HepG2 (cell line): ENCODE results near the gene EIF5. TPM values are rescaled to one million over a fixed set of nuclear protein-coding genes. Genes with fewer than 3 reads are reported as not detected.

Experiments
- CREB1 ChIP-seq, 2 experiments: fragments of 450-650 bp in 1 of 2; IDR thresholded peaks; 2 replicates each; pipeline ENCODE4 v1.6.1; 2016 to 2017; ENCODE audit warnings: control low read depth in 1 of 2, mild to moderate bottlenecking in 1 of 2, missing compliant biosample characterization in 1 of 2, missing genetic modification characterization in 1 of 2
- HNF4A ChIP-seq: sonication (generic); formaldehyde crosslinking; IDR thresholded peaks from 2 replicates; pipeline ENCODE4 v1.4.0; 2020; ENCODE audit warnings: missing genetic modification reagents
- KMT2B ChIP-seq: IDR thresholded peaks from 2 replicates; pipeline ENCODE4 v1.6.1; 2016; ENCODE audit warnings: missing genetic modification reagents, missing compliant biosample characterization
- LCORL ChIP-seq, 2 experiments: fragments of 450-650 bp in 1 of 2; sonication (generic) in 1 of 2; formaldehyde crosslinking in 1 of 2; IDR thresholded peaks; 2 replicates each; pipeline versions ENCODE4 v1.5.0 to v1.6.1; 2017 to 2020; ENCODE audit warnings: antibody characterized with exemption in 1 of 2, missing genetic modification reagents in 1 of 2
- MED8 ChIP-seq: sonication (generic); formaldehyde crosslinking; IDR thresholded peaks from 2 replicates; pipeline ENCODE4 v1.8.1; 2023; ENCODE audit warnings: mild to moderate bottlenecking, missing genetic modification reagents; ENCODE audit not compliant: insufficient replicate concordance
- ONECUT2 ChIP-seq: sonication (generic); formaldehyde crosslinking; IDR thresholded peaks from 2 replicates; pipeline ENCODE4 v1.4.0; 2020; ENCODE audit warnings: missing genetic modification reagents
- POLR2A ChIP-seq, 2 experiments: IDR thresholded peaks; 2 replicates each; pipeline ENCODE4 v1.6.1; 2011; ENCODE audit warnings: low read depth in 2 of 2, low read length in 2 of 2, mild to moderate bottlenecking in 1 of 2, moderate library complexity in 1 of 2; ENCODE audit not compliant: insufficient read depth in 1 of 2
- PRDM15 ChIP-seq: sonication (generic); formaldehyde crosslinking; IDR thresholded peaks from 2 replicates; pipeline ENCODE4 v1.4.0; 2020; ENCODE audit warnings: missing genetic modification reagents
- TBX2 ChIP-seq: sonication (generic); formaldehyde crosslinking; IDR thresholded peaks from 2 replicates; pipeline ENCODE4 v1.5.0; 2020; ENCODE audit warnings: missing genetic modification reagents, mild to moderate bottlenecking, borderline replicate concordance
- TCF7 ChIP-seq: sonication (generic); IDR thresholded peaks from 2 replicates; pipeline ENCODE4 v1.6.1; 2016; ENCODE audit warnings: antibody characterized with exemption, low read depth
- TEAD2 ChIP-seq: sonication (generic); formaldehyde crosslinking; IDR thresholded peaks from 2 replicates; pipeline ENCODE4 v1.9.0; 2021; ENCODE audit warnings: missing genetic modification reagents
- XRCC5 ChIP-seq: fragments of 200-400 bp; formaldehyde crosslinking; optimal IDR thresholded peaks from 2 replicates; pipeline ENCODE3; 2017; ENCODE audit warnings: mild to moderate bottlenecking, low read length
- ZFP91 ChIP-seq: sonication (generic); formaldehyde crosslinking; IDR thresholded peaks from 2 replicates; pipeline ENCODE4 v1.9.0; 2022; ENCODE audit warnings: missing genetic modification reagents, mild to moderate bottlenecking, borderline replicate concordance
- ZNF253 ChIP-seq: sonication (generic); formaldehyde crosslinking; IDR thresholded peaks from 2 replicates; pipeline ENCODE4 v1.8.0; 2022; ENCODE audit warnings: mild to moderate bottlenecking, missing genetic modification reagents, borderline replicate concordance
- ZNF263 ChIP-seq: sonication (generic); formaldehyde crosslinking; IDR thresholded peaks from 2 replicates; pipeline ENCODE4 v1.4.0; 2020; ENCODE audit warnings: missing genetic modification reagents
- ZNF276 ChIP-seq: sonication (generic); formaldehyde crosslinking; IDR thresholded peaks from 2 replicates; pipeline ENCODE4 v1.4.0; 2020; ENCODE audit warnings: mild to moderate bottlenecking, low read depth, missing genetic modification reagents
- ZNF615 ChIP-seq: sonication (generic); formaldehyde crosslinking; IDR thresholded peaks from 2 replicates; pipeline ENCODE4 v1.5.0; 2020; ENCODE audit warnings: mild to moderate bottlenecking, missing genetic modification reagents, borderline replicate concordance
- ZNF678 ChIP-seq: sonication (generic); formaldehyde crosslinking; IDR thresholded peaks from 2 replicates; pipeline ENCODE4 v1.4.0; 2020; ENCODE audit warnings: mild to moderate bottlenecking, missing genetic modification reagents
- ZNF879 ChIP-seq: sonication (generic); formaldehyde crosslinking; IDR thresholded peaks from 2 replicates; pipeline ENCODE4 v1.8.1; 2023; ENCODE audit warnings: missing genetic modification reagents
- ZNF891 ChIP-seq: sonication (generic); formaldehyde crosslinking; IDR thresholded peaks from 2 replicates; pipeline ENCODE4 v1.5.0; 2020; ENCODE audit warnings: mild to moderate bottlenecking, missing genetic modification reagents
- polyA plus RNA-seq, 8 experiments: library from polyadenylated mRNA; depleted of rRNA in 3 of 8; stranded (reverse) in 7 of 8; unstranded in 1 of 8; fragments of >200 nt; fragmentation: Illumina TruSeq in 4 of 8; extraction: Trizol in 4 of 8; gene quantifications; 2 replicates each; pipeline versions ENCODE4 v1.2.1 to v1.2.3, GENCODE V29; 2011 to 2016; ENCODE audit warnings: low read depth in 4 of 8, missing spikeins in 1 of 8, mixed read lengths in 1 of 8; ENCODE audit not compliant: insufficient read depth in 1 of 8
- total RNA-seq, 5 experiments: library from RNA; depleted of rRNA; stranded (reverse); fragments of >200 nt; fragmentation: Illumina TruSeq; extraction: Trizol; gene quantifications; 2 replicates each; pipeline ENCODE4 v1.2.3, GENCODE V29; 2016; ENCODE audit warnings: low read depth in 1 of 5
- TF ChIP-seq, protein P1 (sequence below): sonication (generic); formaldehyde crosslinking; IDR thresholded peaks from 2 replicates; pipeline ENCODE4 v1.9.0; 2022; ENCODE audit warnings: low read depth, missing genetic modification reagents

EIF5 gene
- total and polyA plus RNA-seq, 2 of the 13 experiments (the other 11 are each of a cell fraction or from before 2014, with no cell fraction given): 189 to 281 TPM

- TF ChIP-seq TCF7: no peak
- no peak for TF ChIP-seq ONECUT2 (CRISPR knock-in tag)
- peak; percentile 38; the same call in 1 of the 2 replicates for TF ChIP-seq ZFP91 (CRISPR knock-in tag)
- no peak for TF ChIP-seq TEAD2 (CRISPR knock-in tag)
- TF ChIP-seq CREB1 (IDR thresholded peaks at IDR 0.05): peak; percentile 39; the same call in 1 of the 2 replicates
- TF ChIP-seq CREB1 (CRISPR knock-in tag; IDR thresholded peaks at IDR 0.05): peak; percentile 69
- no peak for TF ChIP-seq ZNF253 (CRISPR knock-in tag)
- peak in 1 of 2 experiments; percentile 36; a peak in 2 of 4 replicates for TF ChIP-seq POLR2A (IDR thresholded peaks at IDR 0.05; ENCODE audit: insufficient read depth in 1 of 2, low read depth in 2 of 2, low read length in 2 of 2)
- TF ChIP-seq TBX2 (CRISPR knock-in tag): peak; percentile 35; the same call in 1 of the 2 replicates
- no peak for TF ChIP-seq LCORL (IDR thresholded peaks at IDR 0.05)
- 0 out of 2 replicates have a peak, but pooled peaks have one; percentile 40 for TF ChIP-seq LCORL (CRISPR knock-in tag; IDR thresholded peaks at IDR 0.05)
- TF ChIP-seq, protein P1, sequence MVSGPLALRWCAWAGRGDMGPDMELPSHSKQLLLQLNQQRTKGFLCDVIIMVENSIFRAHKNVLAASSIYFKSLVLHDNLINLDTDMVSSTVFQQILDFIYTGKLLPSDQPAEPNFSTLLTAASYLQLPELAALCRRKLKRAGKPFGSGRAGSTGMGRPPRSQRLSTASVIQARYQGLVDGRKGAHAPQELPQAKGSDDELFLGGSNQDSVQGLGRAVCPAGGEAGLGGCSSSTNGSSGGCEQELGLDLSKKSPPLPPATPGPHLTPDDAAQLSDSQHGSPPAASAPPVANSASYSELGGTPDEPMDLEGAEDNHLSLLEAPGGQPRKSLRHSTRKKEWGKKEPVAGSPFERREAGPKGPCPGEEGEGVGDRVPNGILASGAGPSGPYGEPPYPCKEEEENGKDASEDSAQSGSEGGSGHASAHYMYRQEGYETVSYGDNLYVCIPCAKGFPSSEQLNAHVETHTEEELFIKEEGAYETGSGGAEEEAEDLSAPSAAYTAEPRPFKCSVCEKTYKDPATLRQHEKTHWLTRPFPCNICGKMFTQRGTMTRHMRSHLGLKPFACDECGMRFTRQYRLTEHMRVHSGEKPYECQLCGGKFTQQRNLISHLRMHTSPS: no peak
- TF ChIP-seq ZNF678 (CRISPR knock-in tag): no peak
- TF ChIP-seq ZNF276 (CRISPR knock-in tag): no peak
- TF ChIP-seq PRDM15 (CRISPR knock-in tag): no peak
- TF ChIP-seq ZNF263 (CRISPR knock-in tag): peak; percentile 85
- TF ChIP-seq ZNF879 (CRISPR knock-in tag): no peak
- peak; percentile 87 for TF ChIP-seq HNF4A (CRISPR knock-in tag)
- TF ChIP-seq MED8 (CRISPR knock-in tag): no peak
- TF ChIP-seq ZNF615: no peak
- TF ChIP-seq ZNF891 (CRISPR knock-in tag): no peak
- no peak for TF ChIP-seq XRCC5
- no peak for TF ChIP-seq KMT2B (CRISPR knock-in tag)
Observed at GRCh38 chr14:103378038-103378854, 44.2 kb downstream of the EIF5 start (continued).
